Lung (tissue), 12 donors: ENCODE results near the gene BABAM2. TPM values are rescaled to one million over a fixed set of nuclear protein-coding genes. Genes with fewer than 3 reads are reported as not detected.

Experiments used
- ATAC-seq: fragments of 200-7000 bp; cut with Tn5 transposase; one replicate; pipeline ENCODE4 v1.9.1; 2020; ENCODE audit warnings: moderate number of reproducible peaks; ENCODE audit not compliant: insufficient read depth, low FRiP score
- DNase-seq, 3 donors: peaks; one replicate each; pipeline ENCODE4 v3.0.0-alpha.2; 2013 to 2017
- H3K27ac ChIP-seq, 2 donors: one replicate each; pipeline ENCODE4 v1.5.1; 2013; ENCODE audit warnings: mild to moderate bottlenecking in 2 of 2, moderate library complexity in 2 of 2, control low read depth in 1 of 2, inconsistent platforms in 1 of 2, low read depth in 1 of 2, low read length in 1 of 2
- H3K27me3 ChIP-seq, 3 donors: one replicate each; pipeline ENCODE4 v1.5.1; 2013; ENCODE audit warnings: low read length in 2 of 3; ENCODE audit not compliant: control insufficient read depth in 3 of 3, insufficient read depth in 3 of 3
- H3K36me3 ChIP-seq, 4 donors: one replicate each; pipeline ENCODE4 v1.5.1; 2013; ENCODE audit warnings: low read length in 4 of 4, mild to moderate bottlenecking in 1 of 4, moderate library complexity in 1 of 4; ENCODE audit not compliant: control insufficient read depth in 4 of 4, insufficient read depth in 4 of 4
- H3K4me1 ChIP-seq, 5 donors: one replicate each; pipeline ENCODE4 v1.5.1; 2013; ENCODE audit warnings: low read length in 5 of 5, mild to moderate bottlenecking in 2 of 5, moderate library complexity in 1 of 5; ENCODE audit not compliant: control insufficient read depth in 5 of 5, insufficient read depth in 5 of 5
- H3K4me3 ChIP-seq: one replicate; pipeline ENCODE4 v1.5.1; 2013; ENCODE audit warnings: mild to moderate bottlenecking, control low read depth, moderate library complexity
- H3K9ac ChIP-seq, 2 donors: one replicate each; pipeline ENCODE4 v1.5.1; 2013; ENCODE audit warnings: low read length in 2 of 2, control low read depth in 1 of 2; ENCODE audit not compliant: insufficient read depth in 1 of 2
- H3K9me3 ChIP-seq, 4 donors: one replicate each; pipeline ENCODE4 v1.5.1; 2013; ENCODE audit warnings: low read length in 3 of 4, mild to moderate bottlenecking in 1 of 4, moderate library complexity in 1 of 4; ENCODE audit not compliant: control insufficient read depth in 4 of 4, insufficient read depth in 3 of 4
- CTCF ChIP-seq: IDR thresholded peaks from 2 replicates; pipeline ENCODE4 v1.5.1; 2012; ENCODE audit warnings: mild to moderate bottlenecking; ENCODE audit errors: control extremely low read depth, extremely low read depth
- WGBS, 2 donors: extraction: QIAGEN DNeasy Blood & Tissue Kit; methylation state at CpG; one replicate each; pipeline ENCODE4 v1.1.7; 2013; 5-methylcytosine and 5-hydroxymethylcytosine counted together
- polyA plus RNA-seq, 2 donors: library from polyadenylated mRNA; stranded (reverse); fragments of 200-250 nt; gene quantifications; one replicate each; pipeline ENCODE4 v1.2.1, GENCODE V29; 2013
- total RNA-seq, 2 donors: library from RNA; depleted of rRNA in 1 of 2; stranded (reverse); fragments of >200 nt in 1 of 2; gene quantifications; one replicate each; pipeline ENCODE4 v1.2.1, GENCODE V29; 2014 to 2021
- donor health status: control.
- donor health status: control.
- donor health status: Bipolar disorder and iron deficiency.
- donor health status: healthy.
- donor health status: DM: yes; HTN: yes; CAD: no.

Gene BABAM2
- total and polyA plus RNA-seq, 4 donors: 19.0 to 43.3 (median 33.7) TPM

- ATAC-seq: peak; percentile 19
- Histone ChIP-seq H3K36me3 (no peaks in the 10 kb centered on the region), H3K9me3 (no peaks in the 10 kb centered on the region), H3K4me1 (peaks cover 2 to 17% (median 12%) of the 10 kb centered on the region in 5 donors), H3K27ac (no peak overlapping the region), H3K9ac (no peak overlapping the region), H3K4me3 (no peak overlapping the region), H3K27me3 (no peaks in the 10 kb centered on the region)
- TF ChIP-seq CTCF: no peak
- peak; percentile 50 to 68 (median 51) for DNase-seq
- WGBS, 2 donors: 58 to 76% methylated on average over 6 of the region's 6 CpGs
Measured at GRCh38 chr2:28233164-28233676, 342.7 kb downstream of the BABAM2 start.

- no peak overlapping the region for H3K9ac ChIP-seq
- H3K4me1 ChIP-seq: peaks cover 2 to 17% (median 15%) of the 10 kb centered on the region in 5 donors
- no peaks in the 10 kb centered on the region for H3K9me3 ChIP-seq
- no peak for ATAC-seq
- no peak overlapping the region for H3K4me3 ChIP-seq
- H3K27me3 ChIP-seq: no peaks in the 10 kb centered on the region
- no peak for TF ChIP-seq CTCF
- WGBS, 2 donors: 84 to 95% methylated on average over 2 of the region's 2 CpGs
- no peaks in the 10 kb centered on the region for H3K36me3 ChIP-seq
- no peak for DNase-seq
- H3K27ac ChIP-seq: no peak overlapping the region
Measured at GRCh38 chr2:28234807-28235206, 344.3 kb downstream of the BABAM2 start.

- DNase-seq (no peak), ATAC-seq (no peak)
- no peak overlapping the region for H3K9ac ChIP-seq
- no peaks in the 10 kb centered on the region for H3K9me3 ChIP-seq
- H3K4me1 ChIP-seq: peaks cover 0 to 6% (median 0%) of the 10 kb centered on the region in 5 donors
- TF ChIP-seq CTCF: no peak
- H3K4me3 ChIP-seq: no peak overlapping the region
- no peak overlapping the region for H3K27ac ChIP-seq
- 59 to 80% methylated on average over 1 of the region's 1 CpG for WGBS, 2 donors
- H3K27me3 ChIP-seq: no peaks in the 10 kb centered on the region
- peaks cover 0 to 4% (median 0%) of the 10 kb centered on the region in 4 donors for H3K36me3 ChIP-seq
Measured at GRCh38 chr2:28239207-28239606, 348.7 kb downstream of the BABAM2 start.

- Histone ChIP-seq H3K27me3 (no peaks in the 10 kb centered on the region), H3K9ac (no peak overlapping the region), H3K4me1 (peaks cover 0 to 6% (median 0%) of the 10 kb centered on the region in 5 donors), H3K36me3 (peaks cover 0 to 4% (median 0%) of the 10 kb centered on the region in 4 donors), H3K9me3 (no peaks in the 10 kb centered on the region), H3K27ac (no peak overlapping the region), H3K4me3 (no peak overlapping the region)
- no peak for DNase-seq
- no peak for ATAC-seq
- 94 to 95% methylated on average over 2 of the region's 2 CpGs for WGBS, 2 donors
- no peak for TF ChIP-seq CTCF
Measured at GRCh38 chr2:28240937-28241336, 350.4 kb downstream of the BABAM2 start.
